HFF-Myc (cell line): ENCODE data around the gene SULT2B1.

Experiments
- DNase-seq: peaks from one replicate; pipeline ENCODE4 v3.0.0-alpha.2; 2011; ENCODE audit warnings: low read depth; ENCODE audit errors: extremely low read depth
- H3K4me3 ChIP-seq: replicated peaks from 2 replicates; pipeline ENCODE4 v1.5.1; 2011; ENCODE audit warnings: low read depth, mild to moderate bottlenecking, control low read depth, low read length
- TF ChIP-seq, protein P1 (sequence below): IDR thresholded peaks from 2 replicates; pipeline ENCODE4 v1.5.1; 2012; ENCODE audit warnings: mild to moderate bottlenecking, low read depth, low read length, control low read depth; ENCODE audit errors: missing control alignments

SULT2B1 gene

DNA sequence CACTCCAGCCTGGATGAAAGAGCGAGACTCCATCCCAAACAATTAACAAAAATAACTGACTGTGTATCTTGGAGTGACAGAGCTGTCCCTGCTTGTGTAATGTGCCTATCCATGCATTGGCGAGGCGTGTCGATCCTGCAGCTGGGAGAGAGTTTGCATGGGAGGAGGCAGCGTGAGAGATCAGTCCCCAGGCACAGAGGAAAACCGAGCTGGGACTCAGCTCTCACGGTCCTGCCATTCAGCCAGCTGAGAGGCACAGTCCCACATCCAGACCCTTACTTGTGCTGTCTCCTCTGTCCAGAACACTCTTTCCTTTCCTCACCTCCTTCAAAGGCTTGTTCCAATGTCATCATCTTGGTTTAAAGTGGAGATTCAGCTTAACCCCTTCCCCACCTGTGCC, 11.9 kb upstream of the SULT2B1 start:
- TF ChIP-seq, protein P1, sequence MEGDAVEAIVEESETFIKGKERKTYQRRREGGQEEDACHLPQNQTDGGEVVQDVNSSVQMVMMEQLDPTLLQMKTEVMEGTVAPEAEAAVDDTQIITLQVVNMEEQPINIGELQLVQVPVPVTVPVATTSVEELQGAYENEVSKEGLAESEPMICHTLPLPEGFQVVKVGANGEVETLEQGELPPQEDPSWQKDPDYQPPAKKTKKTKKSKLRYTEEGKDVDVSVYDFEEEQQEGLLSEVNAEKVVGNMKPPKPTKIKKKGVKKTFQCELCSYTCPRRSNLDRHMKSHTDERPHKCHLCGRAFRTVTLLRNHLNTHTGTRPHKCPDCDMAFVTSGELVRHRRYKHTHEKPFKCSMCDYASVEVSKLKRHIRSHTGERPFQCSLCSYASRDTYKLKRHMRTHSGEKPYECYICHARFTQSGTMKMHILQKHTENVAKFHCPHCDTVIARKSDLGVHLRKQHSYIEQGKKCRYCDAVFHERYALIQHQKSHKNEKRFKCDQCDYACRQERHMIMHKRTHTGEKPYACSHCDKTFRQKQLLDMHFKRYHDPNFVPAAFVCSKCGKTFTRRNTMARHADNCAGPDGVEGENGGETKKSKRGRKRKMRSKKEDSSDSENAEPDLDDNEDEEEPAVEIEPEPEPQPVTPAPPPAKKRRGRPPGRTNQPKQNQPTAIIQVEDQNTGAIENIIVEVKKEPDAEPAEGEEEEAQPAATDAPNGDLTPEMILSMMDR: no peak
- H3K4me3 ChIP-seq: no peak overlapping the region
- DNase-seq: no peak

GRCh38 chr19:48541813-48542212, 10.2 kb upstream of the SULT2B1 start:
- no peak overlapping the region for H3K4me3 ChIP-seq
- DNase-seq: no peak
- TF ChIP-seq, protein P1: no peak

DNA sequence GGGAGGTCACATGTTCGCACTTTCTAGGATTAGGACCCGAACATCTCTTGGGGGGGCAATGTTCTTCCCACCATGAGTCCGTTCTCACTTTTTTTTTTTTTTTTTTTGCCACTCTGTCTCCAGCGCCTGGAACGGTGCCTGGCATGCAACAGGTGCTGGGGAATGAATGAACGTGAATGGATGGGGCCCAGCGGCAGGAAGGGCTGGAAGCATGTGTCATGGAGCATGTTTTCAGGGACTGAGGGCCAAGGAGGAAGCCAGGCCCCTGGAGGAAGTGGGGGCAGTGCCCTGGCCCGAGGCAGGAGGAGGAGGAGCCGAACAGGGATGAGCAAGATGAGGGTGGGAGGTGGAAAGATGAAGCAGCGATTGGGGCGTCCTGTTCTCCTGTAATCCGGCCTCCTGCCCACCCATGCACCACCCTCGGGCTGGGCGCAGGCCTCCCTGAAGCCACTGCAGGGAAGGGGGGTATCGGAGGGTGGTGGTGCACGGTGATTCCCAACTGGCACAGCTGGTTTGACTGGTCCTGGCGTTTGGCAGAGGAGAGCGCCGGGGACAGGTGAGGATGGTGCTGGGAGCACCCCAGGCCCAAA, 8.8 kb upstream of the SULT2B1 start:
- TF ChIP-seq, protein P1: no peak
- DNase-seq: no peak
- no peak overlapping the region for H3K4me3 ChIP-seq

DNA sequence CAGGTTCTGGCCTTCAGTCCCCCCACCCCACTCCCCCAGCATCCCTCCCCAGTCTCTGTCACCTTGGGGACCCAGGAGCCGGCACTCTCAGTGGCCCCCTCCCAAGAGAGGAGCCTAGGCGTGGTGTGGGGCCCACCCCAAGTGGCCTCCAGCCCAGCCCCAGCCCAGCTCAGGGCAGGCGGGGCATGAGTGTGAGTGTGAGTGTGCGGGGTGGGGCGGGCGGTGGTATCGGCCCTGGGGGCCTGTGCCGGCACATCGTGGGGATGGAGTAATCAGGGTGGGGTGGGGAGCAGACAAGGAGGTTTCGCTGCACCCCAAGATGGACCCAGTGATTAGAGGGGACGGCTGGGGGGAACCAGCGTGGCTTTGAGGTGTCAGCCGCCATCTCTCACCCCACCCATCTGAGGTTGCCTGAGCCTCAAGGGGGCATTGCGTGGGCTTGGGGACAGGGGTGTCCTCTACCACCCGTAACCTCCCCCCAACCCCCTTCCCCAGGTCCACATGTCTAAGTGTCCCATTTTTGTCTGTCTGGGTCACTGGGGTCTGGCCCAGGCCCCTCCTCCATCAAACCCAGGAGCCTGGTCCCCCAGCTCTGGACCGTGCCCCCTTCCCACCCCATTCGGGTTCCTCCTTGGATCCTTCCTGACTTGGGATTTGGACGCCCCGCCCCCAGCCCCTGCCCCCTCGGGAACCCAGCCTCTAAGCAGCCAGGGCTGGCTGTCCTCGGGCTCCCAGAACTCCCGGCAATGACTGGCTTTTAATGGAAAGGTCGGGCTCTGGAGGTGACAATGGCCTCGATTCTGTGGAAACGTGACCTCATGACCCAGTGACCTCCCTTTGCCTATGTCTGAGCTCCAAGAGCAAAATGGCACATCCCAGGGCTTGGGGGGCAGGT, 6.9 kb upstream of the SULT2B1 start:
- no peak overlapping the region for H3K4me3 ChIP-seq
- DNase-seq: no peak

DNA sequence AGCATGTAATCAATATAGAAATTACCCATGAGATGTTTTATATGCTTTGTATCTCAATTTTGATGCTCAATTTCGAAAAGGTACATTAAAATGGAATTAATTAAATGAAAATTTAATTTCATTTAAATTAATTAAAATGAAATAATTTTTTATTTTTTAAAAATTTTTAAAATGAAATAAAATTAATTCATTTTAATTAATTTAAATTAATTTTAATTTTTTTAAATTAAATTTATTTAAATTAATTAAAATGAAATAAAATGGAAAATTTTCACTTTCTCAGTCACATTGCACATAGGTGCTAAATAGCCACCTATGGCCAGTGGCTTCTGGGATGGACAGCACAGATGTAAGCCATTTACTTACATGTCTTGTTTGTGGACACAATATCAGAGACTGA, 4.2 kb upstream of the SULT2B1 start:
- no peak for DNase-seq
- no peak overlapping the region for H3K4me3 ChIP-seq
- TF ChIP-seq, protein P1: no peak

More for the DNA sequence above, 6.9 kb upstream of the SULT2B1 start:
- TF ChIP-seq, protein P1: no peak

DNA sequence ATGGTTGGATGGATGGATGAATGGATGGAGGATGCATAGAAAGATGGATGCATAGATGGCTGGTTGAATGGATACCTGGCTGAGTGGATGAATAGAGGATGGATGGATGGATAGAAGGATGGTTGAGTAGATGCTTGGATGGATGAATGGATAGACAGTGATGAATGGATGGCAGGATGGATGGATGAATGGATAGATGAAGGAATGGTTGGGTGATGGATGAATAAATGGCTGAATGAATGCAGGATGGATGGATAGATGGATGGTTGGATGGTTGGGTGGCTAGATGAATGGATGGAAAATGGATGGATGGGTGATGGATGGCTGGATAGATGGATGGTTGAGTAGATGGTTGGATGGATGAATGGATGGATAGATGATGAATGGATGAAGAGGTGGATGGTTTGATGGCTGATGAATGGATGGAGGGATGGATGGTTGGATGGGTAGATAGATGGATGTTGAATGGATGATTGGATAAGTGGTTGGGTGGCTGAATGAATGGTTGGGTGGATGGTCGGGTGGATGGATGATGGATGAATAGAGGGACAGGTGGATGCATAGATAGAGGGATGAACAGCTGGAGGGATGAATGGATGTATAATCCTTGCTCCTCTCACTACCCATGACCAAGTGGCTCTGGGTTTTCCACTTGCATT, 3.6 kb upstream of the SULT2B1 start:
- no peak overlapping the region for H3K4me3 ChIP-seq
- DNase-seq: no peak
- TF ChIP-seq, protein P1: no peak
